Measurements from ENCODE around the gene SCARB2. TPM values are rescaled to one million over a fixed set of nuclear protein-coding genes. Genes with fewer than 3 reads are reported as not detected.

The SCARB2 gene
- total and polyA plus RNA-seq, 2 of the 4 experiments (the other 2 are of a cell fraction) = 69.2 to 102 TPM

DNA sequence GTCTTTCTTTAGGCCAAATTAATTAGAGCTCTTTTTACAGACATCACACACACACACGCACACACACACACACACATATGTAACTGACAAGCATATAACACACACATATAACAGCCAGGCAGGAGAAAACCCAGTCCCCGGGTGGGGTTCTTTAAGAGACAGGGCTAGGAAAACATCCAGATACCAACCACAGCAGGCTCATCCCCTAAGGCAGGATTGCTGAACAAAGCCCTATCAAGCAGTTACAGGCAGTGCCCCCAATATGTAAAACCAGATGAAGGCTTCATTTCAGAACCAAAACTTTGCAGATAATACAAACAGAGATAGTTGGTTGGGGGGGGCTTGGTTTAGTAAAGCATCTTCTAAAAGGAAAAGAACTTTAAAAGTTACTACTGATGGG is 19.9 kb upstream of the SCARB2 start:
- H2BK20ac ChIP-seq (ENCODE audit: low read depth, low read length) = no peak overlapping the region
- ChIA-PET POLR2A (ENCODE audit: unreplicated experiment) (interaction anchor here (0.6 kb wide), 1 partner anchor 1502 kb away, joined by 3 read pairs; no protein-coding TSS in a partner anchor), CTCF (interaction anchor here (1.0 kb wide), 1 partner anchor 13 kb away, joined by 3 read pairs; no protein-coding TSS in a partner anchor)
- H3K4me2 ChIP-seq (ENCODE audit: low read depth, low read length) = no peak overlapping the region
- H2AK5ac ChIP-seq (ENCODE audit: low read depth, low read length) = no peak overlapping the region
- no TSS peak for BruUV-seq (replicated peaks)
- H2AFZ ChIP-seq (replicated peaks; ENCODE audit: low read length, poor library complexity) = no peak overlapping the region
- ATAC-seq (ENCODE audit: low read depth) (no peak), DNase-seq (no peak)
- no peak overlapping the region for H2BK120ac ChIP-seq (ENCODE audit: low read depth, low read length)
- TF ChIP-seq, protein P1, sequence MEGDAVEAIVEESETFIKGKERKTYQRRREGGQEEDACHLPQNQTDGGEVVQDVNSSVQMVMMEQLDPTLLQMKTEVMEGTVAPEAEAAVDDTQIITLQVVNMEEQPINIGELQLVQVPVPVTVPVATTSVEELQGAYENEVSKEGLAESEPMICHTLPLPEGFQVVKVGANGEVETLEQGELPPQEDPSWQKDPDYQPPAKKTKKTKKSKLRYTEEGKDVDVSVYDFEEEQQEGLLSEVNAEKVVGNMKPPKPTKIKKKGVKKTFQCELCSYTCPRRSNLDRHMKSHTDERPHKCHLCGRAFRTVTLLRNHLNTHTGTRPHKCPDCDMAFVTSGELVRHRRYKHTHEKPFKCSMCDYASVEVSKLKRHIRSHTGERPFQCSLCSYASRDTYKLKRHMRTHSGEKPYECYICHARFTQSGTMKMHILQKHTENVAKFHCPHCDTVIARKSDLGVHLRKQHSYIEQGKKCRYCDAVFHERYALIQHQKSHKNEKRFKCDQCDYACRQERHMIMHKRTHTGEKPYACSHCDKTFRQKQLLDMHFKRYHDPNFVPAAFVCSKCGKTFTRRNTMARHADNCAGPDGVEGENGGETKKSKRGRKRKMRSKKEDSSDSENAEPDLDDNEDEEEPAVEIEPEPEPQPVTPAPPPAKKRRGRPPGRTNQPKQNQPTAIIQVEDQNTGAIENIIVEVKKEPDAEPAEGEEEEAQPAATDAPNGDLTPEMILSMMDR (conservative IDR thresholded peaks at IDR 0.05; ENCODE audit: low read depth, low read length) = no peak
- no peak for TF ChIP-seq MXI1 (IDR thresholded peaks at IDR 0.05; ENCODE audit: borderline replicate concordance, low read depth, low read length)
- TF ChIP-seq RFX5 (IDR thresholded peaks at IDR 0.05; ENCODE audit: low read depth, low read length) = no peak
- no peak for TF ChIP-seq MAZ (IDR thresholded peaks at IDR 0.05; ENCODE audit: borderline replicate concordance, low read depth, low read length)
- no peak for TF ChIP-seq RCOR1 (IDR thresholded peaks at IDR 0.05; ENCODE audit: insufficient replicate concordance, low read length)
- no peak for TF ChIP-seq CEBPB (IDR thresholded peaks at IDR 0.05; ENCODE audit: low read depth, low read length)
- TF ChIP-seq RAD21 (IDR thresholded peaks at IDR 0.05; ENCODE audit: low read length) = no peak
- TF ChIP-seq SMC3 (IDR thresholded peaks at IDR 0.05; ENCODE audit: low read depth, low read length) = no peak
- no peak for TF ChIP-seq NFE2L2 (IDR thresholded peaks at IDR 0.05; ENCODE audit: low read depth, low read length)
- no peak for TF ChIP-seq MAFK (IDR thresholded peaks at IDR 0.05; ENCODE audit: low read depth, low read length)
- no peak for TF ChIP-seq CHD1 (IDR thresholded peaks at IDR 0.05; ENCODE audit: low read depth, low read length)
- no peak for TF ChIP-seq BHLHE40 (IDR thresholded peaks at IDR 0.05; ENCODE audit: low read depth, low read length)
- H3K4ac ChIP-seq (ENCODE audit: low read depth, low read length) = no peak overlapping the region
- no peak overlapping the region for H4K8ac ChIP-seq (ENCODE audit: low read depth in 2 of 2, low read length in 2 of 2)
- H3K27ac ChIP-seq (ENCODE audit: insufficient read depth, low read length) = no peak overlapping the region
- no peak overlapping the region for H3K23ac ChIP-seq (ENCODE audit: low read depth, low read length)
- H2AK9ac ChIP-seq (replicated peaks; ENCODE audit: low read depth, low read length, poor library complexity) = no peak overlapping the region
- H3K14ac ChIP-seq (replicated peaks; ENCODE audit: low read depth, low read length) = no peak overlapping the region
- no peaks in the 10 kb centered on the region for H3K4me1 ChIP-seq (ENCODE audit: control insufficient read depth, insufficient read depth, low read length)
- H3K18ac ChIP-seq (ENCODE audit: low read depth, low read length) = no peak overlapping the region
- H4K20me1 ChIP-seq (ENCODE audit: insufficient read depth, low read length) = no peaks in the 10 kb centered on the region
- H4K5ac ChIP-seq (ENCODE audit: low read depth, low read length) = no peak overlapping the region
- no peaks in the 10 kb centered on the region for H3K9me1 ChIP-seq (ENCODE audit: insufficient read depth, low read length)
- H3K27me3 ChIP-seq (ENCODE audit: control insufficient read depth, insufficient read depth, low read length) = peaks cover 7% of the 10 kb centered on the region
- H3K9ac ChIP-seq (ENCODE audit: low read depth, low read length) = no peak overlapping the region
- H4K91ac ChIP-seq (ENCODE audit: insufficient read depth, low read depth, low read length) = no peak overlapping the region
- no peak overlapping the region for H2BK15ac ChIP-seq (ENCODE audit: low read depth, low read length)
- H3K9me3 ChIP-seq (ENCODE audit: control insufficient read depth, insufficient read depth, low read length) = peaks cover 2% of the 10 kb centered on the region
- WGBS, 2 experiments (ENCODE audit: extremely low coverage in 2 of 2, insufficient read length in 1 of 2) = 17% methylated on average over 1 of the region's 2 CpGs; no CpG with 5 or more reads in 1 of the 2 experiments
- intact Hi-C loops (cut with micrococcal nuclease) (no loop called here), dilution Hi-C loops (cut with HindIII; ENCODE audit: low sequenced_read_pairs, unreplicated experiment) (no loop called here), in situ Hi-C loops (cut with MboI; ENCODE audit: low sequenced_read_pairs) (no loop called here)
- H3K79me1 ChIP-seq (ENCODE audit: low read depth in 1 of 2, low read length in 2 of 2) = no peaks in the 10 kb centered on the region
- no peak overlapping the region for H3K4me3 ChIP-seq (ENCODE audit: insufficient read depth, low read depth, low read length)
- H2BK5ac ChIP-seq (ENCODE audit: low read depth, low read length, poor library complexity, severe bottlenecking) = no peak overlapping the region
- no peak overlapping the region for H3K56ac ChIP-seq (ENCODE audit: extremely low read depth, insufficient read depth, low read length)
- no peaks in the 10 kb centered on the region for H3K36me3 ChIP-seq (ENCODE audit: control insufficient read depth, insufficient read depth, low read length)
